Astrocyte of the cerebellum (primary cell): ENCODE measurements around the gene TTC39A.
A peak's percentile ranks its signal among the peaks of the same experiment; 100 is the strongest.

Source experiments
- DNase-seq: peaks from one replicate; pipeline ENCODE4 v3.0.0-alpha.2; 2011; ENCODE audit warnings: low read depth
- H3K4me3 ChIP-seq: 2 replicates; pipeline ENCODE4 v1.5.1; 2011; ENCODE audit warnings: mild to moderate bottlenecking, low read depth, low read length, moderate library complexity
- in situ Hi-C: cut with HindIII; loops from 2 replicates; pipeline ENCODE4 v1.10.0; 2017; ENCODE audit warnings: low sequenced_read_pairs
- TF ChIP-seq, protein P1 (sequence below): IDR thresholded peaks from 2 replicates; pipeline ENCODE4 v1.5.1; 2012; ENCODE audit warnings: low read length, low read depth, moderate library complexity, mild to moderate bottlenecking; ENCODE audit errors: missing control alignments

Gene TTC39A

GRCh38 chr1:51296383-51297357 is 33.7 kb downstream of the TTC39A start:
- H3K4me3 ChIP-seq: no peak overlapping the region
- DNase-seq: peak; percentile 45
- in situ Hi-C loops: no loop called here
- TF ChIP-seq, protein P1, sequence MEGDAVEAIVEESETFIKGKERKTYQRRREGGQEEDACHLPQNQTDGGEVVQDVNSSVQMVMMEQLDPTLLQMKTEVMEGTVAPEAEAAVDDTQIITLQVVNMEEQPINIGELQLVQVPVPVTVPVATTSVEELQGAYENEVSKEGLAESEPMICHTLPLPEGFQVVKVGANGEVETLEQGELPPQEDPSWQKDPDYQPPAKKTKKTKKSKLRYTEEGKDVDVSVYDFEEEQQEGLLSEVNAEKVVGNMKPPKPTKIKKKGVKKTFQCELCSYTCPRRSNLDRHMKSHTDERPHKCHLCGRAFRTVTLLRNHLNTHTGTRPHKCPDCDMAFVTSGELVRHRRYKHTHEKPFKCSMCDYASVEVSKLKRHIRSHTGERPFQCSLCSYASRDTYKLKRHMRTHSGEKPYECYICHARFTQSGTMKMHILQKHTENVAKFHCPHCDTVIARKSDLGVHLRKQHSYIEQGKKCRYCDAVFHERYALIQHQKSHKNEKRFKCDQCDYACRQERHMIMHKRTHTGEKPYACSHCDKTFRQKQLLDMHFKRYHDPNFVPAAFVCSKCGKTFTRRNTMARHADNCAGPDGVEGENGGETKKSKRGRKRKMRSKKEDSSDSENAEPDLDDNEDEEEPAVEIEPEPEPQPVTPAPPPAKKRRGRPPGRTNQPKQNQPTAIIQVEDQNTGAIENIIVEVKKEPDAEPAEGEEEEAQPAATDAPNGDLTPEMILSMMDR: peak; percentile 99

- H3K4me3 ChIP-seq: no peak overlapping the region
- TF ChIP-seq, protein P1: no peak
- no peak for DNase-seq
- in situ Hi-C loops: no loop called here
Measured at GRCh38 chr1:51295926-51296325, 34.4 kb downstream of the TTC39A start.

DNA sequence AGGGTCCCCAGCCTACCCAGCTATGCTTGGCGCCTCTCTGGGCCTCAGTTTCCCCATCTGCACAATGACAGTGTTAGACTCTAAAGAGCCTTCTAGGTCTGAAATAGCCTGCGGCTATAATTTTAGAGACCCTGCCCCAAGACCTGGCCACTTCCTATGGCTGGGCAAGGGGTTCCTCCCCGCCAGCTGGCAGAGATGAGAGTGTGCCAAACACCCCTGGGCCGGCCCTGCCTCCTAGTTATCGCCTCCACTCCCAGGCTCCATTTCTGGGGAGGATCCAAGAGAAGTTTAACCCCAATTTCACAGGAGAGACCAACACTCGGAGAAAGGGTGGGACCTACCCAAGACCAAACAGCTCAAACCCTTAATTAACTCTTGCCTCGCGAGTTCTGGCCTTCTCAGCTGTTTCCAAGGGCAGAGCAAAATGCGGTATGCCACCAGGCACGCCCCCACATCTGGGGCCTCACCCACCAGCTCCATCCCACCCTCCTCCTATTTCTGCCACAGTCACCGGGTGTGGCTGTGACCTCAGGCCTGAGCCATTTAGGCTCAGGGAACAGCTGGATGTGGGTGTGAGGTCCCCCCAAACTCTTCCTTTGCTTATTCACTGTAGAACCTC is 35.7 kb downstream of the TTC39A start:
- no peak overlapping the region for H3K4me3 ChIP-seq
- TF ChIP-seq, protein P1: no peak
- DNase-seq: no peak
- in situ Hi-C loops: no loop called here

DNA sequence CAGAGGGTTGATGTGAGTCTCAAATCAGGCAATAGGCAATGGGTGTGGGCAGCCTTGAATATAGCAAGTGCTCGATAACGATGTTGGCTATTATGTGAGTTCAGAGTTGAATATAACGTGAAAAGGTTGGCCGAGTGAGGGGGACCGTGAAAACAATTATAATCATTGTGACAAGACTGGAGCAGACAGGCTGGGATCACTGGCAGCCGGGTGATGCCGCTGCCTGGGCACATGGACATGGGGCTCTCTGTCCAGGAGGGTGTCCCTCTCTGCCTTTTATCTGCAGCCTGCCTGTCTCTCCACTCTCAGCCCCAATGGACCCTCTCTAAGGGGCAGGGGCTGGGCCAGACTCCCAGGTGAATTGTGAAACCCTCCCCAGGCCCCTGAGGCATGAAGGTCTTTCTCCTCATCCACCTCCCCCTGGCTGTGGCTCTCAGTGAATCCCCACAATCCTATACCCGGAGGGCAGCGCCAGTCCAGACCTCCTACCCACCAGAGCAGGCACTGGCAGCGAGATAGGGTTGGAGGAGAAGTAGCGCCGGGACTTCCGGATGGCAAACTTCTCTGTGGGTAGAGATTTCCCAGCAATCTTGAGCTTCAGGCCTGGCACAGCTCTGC is 36.4 kb downstream of the TTC39A start:
- no peak overlapping the region for H3K4me3 ChIP-seq
- DNase-seq: no peak
- TF ChIP-seq, protein P1: no peak
- in situ Hi-C loops: no loop called here

DNA sequence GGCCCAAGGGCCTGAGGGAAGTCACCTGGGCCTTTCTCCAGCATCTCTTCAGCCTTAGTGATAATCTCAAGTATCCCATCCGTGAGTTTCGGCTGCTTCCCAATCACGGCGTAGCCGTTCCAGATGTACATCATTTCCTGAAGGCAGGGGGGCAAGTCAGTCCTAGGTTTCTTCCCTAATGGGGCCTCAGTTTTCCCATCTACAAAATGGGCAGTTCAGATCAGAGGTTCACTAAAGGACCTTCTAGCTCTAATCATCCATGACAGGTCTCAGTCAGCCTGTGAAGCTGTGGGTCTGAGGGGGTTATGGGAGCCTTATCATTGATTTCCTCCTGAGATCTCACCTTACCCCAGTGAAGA is 39.9 kb downstream of the TTC39A start:
- TF ChIP-seq, protein P1: no peak
- DNase-seq: no peak
- in situ Hi-C loops: no loop called here
- no peak overlapping the region for H3K4me3 ChIP-seq

DNA sequence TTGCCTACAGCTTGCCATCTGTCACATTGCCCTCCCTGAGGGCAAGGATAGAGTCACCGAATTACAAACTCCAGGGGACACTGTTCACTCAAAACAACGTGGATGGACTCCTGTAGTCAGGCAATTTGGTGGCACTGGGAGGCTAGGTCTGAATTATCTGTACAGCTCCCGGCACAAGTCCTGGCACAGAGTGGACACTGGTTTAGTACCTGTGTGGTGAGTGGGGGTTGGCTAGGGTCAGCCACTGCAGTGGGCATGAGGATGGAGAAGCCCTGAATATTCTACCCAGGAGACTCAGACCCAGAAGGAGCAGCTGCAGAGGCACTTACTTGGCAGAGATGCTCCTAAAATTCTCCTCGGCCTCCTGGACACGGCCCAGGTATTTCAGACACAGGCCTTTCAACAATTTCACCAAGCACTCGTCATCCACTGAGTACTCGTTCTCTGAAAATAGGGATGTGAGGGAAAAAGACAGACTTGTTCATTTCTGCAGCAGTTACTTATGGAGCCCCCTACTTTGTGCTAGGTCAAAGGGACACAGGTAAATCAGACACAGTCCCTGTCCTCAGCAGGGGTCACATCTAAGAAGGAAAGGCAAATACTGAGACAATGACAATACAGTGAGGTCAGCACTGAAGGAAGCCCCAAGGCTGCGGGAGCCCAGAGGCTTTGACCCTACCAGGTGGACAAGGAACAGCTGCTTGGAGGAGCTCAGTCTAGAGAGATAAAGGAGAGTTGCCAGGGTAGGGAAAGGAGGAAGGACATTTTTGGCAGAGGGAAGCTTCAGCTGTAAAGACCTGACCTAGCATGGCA is 40.5 kb downstream of the TTC39A start:
- TF ChIP-seq, protein P1: no peak
- H3K4me3 ChIP-seq: no peak overlapping the region
- DNase-seq: no peak
- in situ Hi-C loops: no loop called here
